Gastroesophageal sphincter (tissue), 4 donors: ENCODE measurements around the gene SLC25A1. TPM values are rescaled to one million over a fixed set of nuclear protein-coding genes. Genes with fewer than 3 reads are reported as not detected.

ENCODE experiments used
- ATAC-seq: fragments of 150-250 bp; one replicate; pipeline ENCODE4 v1.9.1; 2016; ENCODE audit warnings: mild to moderate bottlenecking, moderate library complexity
- H3K27ac ChIP-seq, 4 donors: fragments of 200-600 bp; sonication (generic) in 3 of 4; 1 replicate in 3 of 4; 2 replicates in 1 of 4; pipeline ENCODE4 v1.5.1; 2016 to 2019
- H3K27me3 ChIP-seq: fragments of 200-600 bp; sonication (generic); one replicate; pipeline ENCODE4 v1.5.1; 2019
- H3K36me3 ChIP-seq, 2 donors: fragments of 200-600 bp; sonication (generic); one replicate each; pipeline ENCODE4 v1.5.1; 2019; ENCODE audit warnings: control low read depth in 1 of 2
- H3K4me1 ChIP-seq, 3 donors: fragments of 200-600 bp; sonication (generic); 1 replicate in 2 of 3; 2 replicates in 1 of 3; pipeline ENCODE4 v1.5.1; 2016 to 2019; ENCODE audit warnings: control low read depth in 2 of 3
- H3K4me3 ChIP-seq, 2 donors: fragments of 200-600 bp; sonication (generic); one replicate each; pipeline ENCODE4 v1.5.1; 2019; ENCODE audit warnings: mild to moderate bottlenecking in 1 of 2, moderate library complexity in 1 of 2
- H3K9me3 ChIP-seq, 3 donors: fragments of 200-600 bp; sonication (generic); one replicate each; pipeline ENCODE4 v1.5.1; 2017 to 2019; ENCODE audit warnings: control low read depth in 2 of 3
- EP300 ChIP-seq: sonication (generic); formaldehyde crosslinking; IDR thresholded peaks from one replicate; pipeline ENCODE4 v1.6.1; 2017; ENCODE audit warnings: antibody characterized with exemption, mild to moderate bottlenecking
- POLR2A ChIP-seq, 2 donors: fragments of 450-650 bp; IDR thresholded peaks; one replicate each; pipeline ENCODE4 v1.6.1; 2017; ENCODE audit warnings: antibody characterized with exemption in 2 of 2, mild to moderate bottlenecking in 2 of 2, moderate library complexity in 1 of 2
- POLR2AphosphoS5 ChIP-seq: sonication (generic); formaldehyde crosslinking; IDR thresholded peaks from one replicate; pipeline ENCODE4 v1.6.1; 2017; ENCODE audit warnings: antibody characterized with exemption
- WGBS, 2 donors: methylation state at CpG; one replicate each; pipeline ENCODE4 v1.1.5; 2018; ENCODE audit warnings: low coverage in 1 of 2; 5-methylcytosine and 5-hydroxymethylcytosine counted together
- total RNA-seq, 4 donors: library from RNA; depleted of rRNA; stranded (reverse); fragments of >200 nt; gene quantifications; one replicate each; pipeline ENCODE4 v1.1.0, GENCODE V29; 2016
- TF ChIP-seq, protein P1 (sequence below), 4 experiments: fragments of 200-600 bp in 2 of 4; fragments of 450-650 bp in 2 of 4; sonication (generic) in 1 of 4; IDR thresholded peaks; one replicate each; pipeline ENCODE4 v1.5.1; 2017 to 2019; ENCODE audit warnings: antibody characterized with exemption in 4 of 4, mild to moderate bottlenecking in 2 of 4, moderate library complexity in 2 of 4

The SLC25A1 gene
- total RNA-seq, 4 donors from 2014 or later = 42.1 to 69.9 (median 51.1) TPM

DNA sequence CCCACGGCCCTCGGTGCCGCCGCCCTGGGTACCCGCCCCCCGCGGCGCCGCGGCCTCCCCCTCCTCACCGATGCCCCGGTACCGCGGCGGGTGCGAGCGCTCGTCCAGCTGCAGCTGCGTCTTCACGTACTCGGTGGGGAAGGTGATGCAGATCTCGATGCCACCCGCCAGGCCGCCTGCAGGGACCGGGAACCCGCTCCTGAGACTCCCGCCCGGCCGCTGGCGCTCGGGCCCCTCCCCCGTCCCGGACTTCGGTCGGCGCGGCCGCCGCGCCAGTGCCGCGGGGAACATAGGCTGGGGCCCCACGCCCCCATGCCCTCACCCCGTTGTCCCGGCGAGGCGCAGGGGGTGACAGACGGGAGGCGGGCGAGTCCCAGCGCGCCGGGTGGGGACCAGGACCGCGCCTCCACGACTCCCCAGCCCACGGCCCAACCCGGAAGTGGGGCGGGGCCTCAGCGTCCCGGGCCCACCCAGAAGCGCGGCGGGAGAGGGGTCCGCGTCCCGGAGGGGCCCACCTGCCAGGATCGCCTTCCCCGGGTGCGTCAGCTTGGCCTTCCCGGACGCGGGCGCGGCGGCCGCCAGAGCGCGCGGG lies 375 bp downstream of the SLC25A1 start:
- H3K36me3 ChIP-seq = peaks cover 0 to 10% of the 10 kb centered on the region in 2 donors
- peaks cover 0 to 60% (median 29%) of the 10 kb centered on the region in 3 donors for H3K4me1 ChIP-seq
- no peaks in the 10 kb centered on the region for H3K9me3 ChIP-seq
- TF ChIP-seq POLR2AphosphoS5 = no peak
- TF ChIP-seq, protein P1, sequence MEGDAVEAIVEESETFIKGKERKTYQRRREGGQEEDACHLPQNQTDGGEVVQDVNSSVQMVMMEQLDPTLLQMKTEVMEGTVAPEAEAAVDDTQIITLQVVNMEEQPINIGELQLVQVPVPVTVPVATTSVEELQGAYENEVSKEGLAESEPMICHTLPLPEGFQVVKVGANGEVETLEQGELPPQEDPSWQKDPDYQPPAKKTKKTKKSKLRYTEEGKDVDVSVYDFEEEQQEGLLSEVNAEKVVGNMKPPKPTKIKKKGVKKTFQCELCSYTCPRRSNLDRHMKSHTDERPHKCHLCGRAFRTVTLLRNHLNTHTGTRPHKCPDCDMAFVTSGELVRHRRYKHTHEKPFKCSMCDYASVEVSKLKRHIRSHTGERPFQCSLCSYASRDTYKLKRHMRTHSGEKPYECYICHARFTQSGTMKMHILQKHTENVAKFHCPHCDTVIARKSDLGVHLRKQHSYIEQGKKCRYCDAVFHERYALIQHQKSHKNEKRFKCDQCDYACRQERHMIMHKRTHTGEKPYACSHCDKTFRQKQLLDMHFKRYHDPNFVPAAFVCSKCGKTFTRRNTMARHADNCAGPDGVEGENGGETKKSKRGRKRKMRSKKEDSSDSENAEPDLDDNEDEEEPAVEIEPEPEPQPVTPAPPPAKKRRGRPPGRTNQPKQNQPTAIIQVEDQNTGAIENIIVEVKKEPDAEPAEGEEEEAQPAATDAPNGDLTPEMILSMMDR (IDR thresholded peaks at IDR 0.05) = peak in 2 of 4 experiments; percentile 8 to 15
- no peak for TF ChIP-seq EP300
- H3K4me3 ChIP-seq = peak overlapping the region; percentile 76 to 96
- peak; percentile 47 for ATAC-seq
- H3K27me3 ChIP-seq = no peaks in the 10 kb centered on the region
- peak overlapping the region; percentile 76 to 99 (median 94) for H3K27ac ChIP-seq
- WGBS, 2 donors = no CpG with 5 or more reads among the region's 80 CpGs

DNA sequence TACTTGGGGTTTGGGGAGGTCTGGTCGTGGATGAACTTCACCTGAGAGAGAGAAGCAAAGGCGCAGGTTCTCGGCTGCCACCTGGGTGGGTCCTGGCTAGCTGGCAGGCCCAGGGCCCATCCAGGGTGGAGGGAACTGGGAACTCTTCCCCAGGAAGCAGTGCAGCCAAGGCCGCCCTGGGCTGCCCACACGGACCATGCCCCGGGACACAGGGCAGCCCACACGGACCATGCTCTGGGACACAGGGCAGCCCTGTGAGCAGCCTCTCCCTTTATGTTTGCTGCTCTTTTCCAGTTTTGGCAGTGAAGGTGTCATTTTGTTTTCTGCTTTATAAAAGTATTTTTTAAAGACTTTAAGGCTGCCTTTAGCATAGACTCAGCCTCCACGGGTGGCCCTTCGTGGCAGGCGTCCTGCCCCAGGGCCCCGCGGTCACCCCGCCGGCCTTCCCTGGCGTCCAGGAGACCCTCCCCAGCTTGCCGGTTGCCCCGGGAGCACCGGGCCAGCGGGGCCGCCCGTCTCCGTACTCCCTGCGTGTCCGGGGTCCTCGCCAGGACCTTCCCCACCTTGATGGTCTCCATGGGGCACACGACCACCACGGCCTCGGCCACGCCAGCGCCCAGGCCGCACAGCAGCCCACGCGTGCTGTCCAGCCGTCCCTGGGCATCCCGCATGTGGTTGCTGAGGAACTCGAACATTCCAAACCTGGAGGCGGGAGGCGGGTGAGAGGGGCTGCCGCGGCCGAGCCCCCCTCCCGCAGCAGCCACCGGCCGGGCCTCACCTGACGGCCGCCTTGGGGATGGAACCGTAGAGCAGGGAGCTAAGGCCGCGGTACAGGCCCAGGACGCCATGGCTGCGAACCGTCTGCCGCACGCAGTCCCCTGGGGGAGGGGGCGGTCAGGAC lies 1.1 kb downstream of the SLC25A1 start:
- ATAC-seq = no peak
- TF ChIP-seq POLR2A (IDR thresholded peaks at IDR 0.05) (no peak), POLR2AphosphoS5 (no peak), EP300 (no peak)
- TF ChIP-seq, protein P1 (IDR thresholded peaks at IDR 0.05) = no peak
- Histone ChIP-seq H3K27ac (peak overlapping the region in 3 of 4 donors; percentile 90 to 99 (median 97)), H3K4me1 (peaks cover 0 to 68% (median 34%) of the 10 kb centered on the region in 3 donors), H3K9me3 (no peaks in the 10 kb centered on the region), H3K27me3 (no peaks in the 10 kb centered on the region), H3K36me3 (peaks cover 0 to 10% of the 10 kb centered on the region in 2 donors), H3K4me3 (peak overlapping the region; percentile 76 to 96)
- WGBS, 2 donors = 20% methylated on average over 1 of the region's 55 CpGs; no CpG with 5 or more reads in 1 of the 2 donors

- Histone ChIP-seq H3K27me3 (no peaks in the 10 kb centered on the region), H3K36me3 (peaks cover 0 to 10% of the 10 kb centered on the region in 2 donors), H3K27ac (peak overlapping the region in 1 of 4 donors; percentile 97), H3K9me3 (no peaks in the 10 kb centered on the region), H3K4me1 (peaks cover 0 to 74% (median 38%) of the 10 kb centered on the region in 3 donors), H3K4me3 (no peak overlapping the region)
- 100% methylated on average over 1 of the region's 12 CpGs; no CpG with 5 or more reads in 1 of the 2 donors for WGBS, 2 donors
- TF ChIP-seq EP300 (no peak), POLR2AphosphoS5 (no peak), POLR2A (IDR thresholded peaks at IDR 0.05) (no peak)
- TF ChIP-seq, protein P1 (IDR thresholded peaks at IDR 0.05) = no peak
- ATAC-seq = no peak
Observed at GRCh38 chr22:19176732-19177131, 1.8 kb downstream of the SLC25A1 start.

DNA sequence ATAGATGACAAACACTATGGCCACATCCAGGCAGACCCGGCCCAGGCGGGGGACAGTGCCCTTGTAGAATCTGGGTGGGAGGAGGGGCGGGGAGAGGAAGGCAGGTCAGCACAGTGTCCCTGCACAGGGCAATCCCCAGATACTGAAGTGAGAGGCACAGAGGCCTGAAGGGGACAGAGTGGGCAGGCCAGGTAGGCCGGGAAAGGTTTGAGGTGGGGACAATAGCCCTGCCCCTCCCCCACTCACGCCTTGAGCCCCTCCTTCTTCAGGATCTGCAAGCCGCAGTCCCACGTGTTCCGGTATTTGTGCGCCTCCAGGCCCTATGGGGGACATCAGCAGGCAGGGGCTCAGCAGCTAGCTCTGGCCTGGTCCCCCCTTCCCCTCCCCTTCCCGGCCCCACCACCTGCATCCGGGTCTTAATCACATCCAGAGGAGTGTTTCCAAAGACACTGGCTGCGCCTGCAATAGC lies 2.3 kb downstream of the SLC25A1 start:
- peaks cover 0 to 74% (median 38%) of the 10 kb centered on the region in 3 donors for H3K4me1 ChIP-seq
- TF ChIP-seq, protein P1 (IDR thresholded peaks at IDR 0.05) = no peak
- TF ChIP-seq POLR2A (IDR thresholded peaks at IDR 0.05) (no peak), EP300 (no peak), POLR2AphosphoS5 (no peak)
- no peaks in the 10 kb centered on the region for H3K27me3 ChIP-seq
- no peaks in the 10 kb centered on the region for H3K9me3 ChIP-seq
- WGBS, 2 donors = 40% methylated on average over 6 of the region's 12 CpGs; no CpG with 5 or more reads in 1 of the 2 donors
- ATAC-seq = no peak
- no peak overlapping the region for H3K4me3 ChIP-seq
- H3K36me3 ChIP-seq = peaks cover 0 to 10% of the 10 kb centered on the region in 2 donors
- peak overlapping the region in 1 of 4 donors; percentile 1 for H3K27ac ChIP-seq
